GM12872 (cell line): Measurements from ENCODE around the gene PSMB5.

ENCODE experiments used
- TF ChIP-seq, protein P1 (sequence below): IDR thresholded peaks from 3 replicates; pipeline ENCODE4 v1.5.1; 2011; ENCODE audit warnings: low read depth, mild to moderate bottlenecking, low read length, moderate library complexity; ENCODE audit not compliant: insufficient read depth

Gene PSMB5

DNA sequence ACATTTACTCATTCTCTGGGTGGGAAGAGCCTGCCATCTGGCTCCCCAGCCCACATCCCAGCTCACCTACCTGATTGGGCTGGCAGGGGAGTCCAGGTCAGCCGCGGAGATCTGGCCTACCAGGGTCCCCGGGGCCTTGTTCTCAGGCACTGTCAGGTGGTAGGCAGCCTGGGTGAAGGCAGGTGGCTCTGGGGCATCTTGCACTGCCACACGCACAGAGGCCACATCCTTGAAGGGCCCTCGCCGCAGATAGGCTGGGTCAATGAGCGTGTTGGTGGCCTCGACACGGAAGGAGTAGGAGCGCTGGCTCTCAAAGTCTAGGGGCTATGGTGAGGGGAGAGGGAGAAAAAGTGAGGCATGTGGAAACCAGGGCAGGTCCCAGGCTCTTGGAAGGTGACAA is 18.7 kb upstream of the PSMB5 start:
- TF ChIP-seq, protein P1, sequence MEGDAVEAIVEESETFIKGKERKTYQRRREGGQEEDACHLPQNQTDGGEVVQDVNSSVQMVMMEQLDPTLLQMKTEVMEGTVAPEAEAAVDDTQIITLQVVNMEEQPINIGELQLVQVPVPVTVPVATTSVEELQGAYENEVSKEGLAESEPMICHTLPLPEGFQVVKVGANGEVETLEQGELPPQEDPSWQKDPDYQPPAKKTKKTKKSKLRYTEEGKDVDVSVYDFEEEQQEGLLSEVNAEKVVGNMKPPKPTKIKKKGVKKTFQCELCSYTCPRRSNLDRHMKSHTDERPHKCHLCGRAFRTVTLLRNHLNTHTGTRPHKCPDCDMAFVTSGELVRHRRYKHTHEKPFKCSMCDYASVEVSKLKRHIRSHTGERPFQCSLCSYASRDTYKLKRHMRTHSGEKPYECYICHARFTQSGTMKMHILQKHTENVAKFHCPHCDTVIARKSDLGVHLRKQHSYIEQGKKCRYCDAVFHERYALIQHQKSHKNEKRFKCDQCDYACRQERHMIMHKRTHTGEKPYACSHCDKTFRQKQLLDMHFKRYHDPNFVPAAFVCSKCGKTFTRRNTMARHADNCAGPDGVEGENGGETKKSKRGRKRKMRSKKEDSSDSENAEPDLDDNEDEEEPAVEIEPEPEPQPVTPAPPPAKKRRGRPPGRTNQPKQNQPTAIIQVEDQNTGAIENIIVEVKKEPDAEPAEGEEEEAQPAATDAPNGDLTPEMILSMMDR: no peak

DNA sequence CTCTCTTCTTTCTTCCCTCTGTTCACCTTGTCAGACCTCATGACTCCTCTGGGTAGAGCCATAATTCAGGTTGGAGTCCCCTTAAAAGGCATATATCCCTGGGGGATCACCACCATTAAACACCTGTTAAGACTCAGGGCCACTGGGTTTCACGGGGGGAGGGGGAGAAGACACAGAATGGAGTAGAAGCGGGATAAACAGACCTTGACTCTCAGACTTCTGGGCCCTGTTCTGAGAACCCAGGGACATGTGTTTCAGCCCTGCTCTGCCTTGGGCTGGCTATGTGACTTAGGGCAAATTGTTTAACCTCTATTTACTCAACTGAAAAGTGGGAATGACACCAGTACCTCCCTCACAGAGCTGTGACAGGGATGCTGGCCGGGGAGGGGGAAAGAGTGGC is 18.0 kb upstream of the PSMB5 start:
- TF ChIP-seq, protein P1: no peak

DNA sequence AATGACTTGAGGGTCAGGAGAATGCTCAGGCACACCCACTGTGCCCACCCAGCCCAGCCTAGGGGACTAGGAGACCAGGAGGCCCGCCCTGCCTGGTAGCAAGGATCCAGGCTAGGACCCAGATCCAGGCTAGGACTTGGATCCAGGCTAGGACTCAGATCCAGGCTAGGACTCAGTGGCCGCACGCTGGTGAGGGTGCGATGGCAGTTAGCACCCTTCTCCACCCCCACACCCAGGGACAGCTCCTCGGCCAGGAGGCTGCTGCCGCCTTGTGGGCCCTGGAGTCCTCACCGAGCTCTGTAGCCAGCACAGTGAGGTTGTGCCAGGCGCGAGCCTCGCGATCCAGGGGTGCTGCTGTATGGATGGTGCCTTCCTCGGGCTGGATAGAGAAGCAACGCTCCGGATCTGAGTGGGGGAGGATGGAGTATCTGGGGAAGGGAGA is 17.5 kb upstream of the PSMB5 start:
- TF ChIP-seq, protein P1: no peak

DNA sequence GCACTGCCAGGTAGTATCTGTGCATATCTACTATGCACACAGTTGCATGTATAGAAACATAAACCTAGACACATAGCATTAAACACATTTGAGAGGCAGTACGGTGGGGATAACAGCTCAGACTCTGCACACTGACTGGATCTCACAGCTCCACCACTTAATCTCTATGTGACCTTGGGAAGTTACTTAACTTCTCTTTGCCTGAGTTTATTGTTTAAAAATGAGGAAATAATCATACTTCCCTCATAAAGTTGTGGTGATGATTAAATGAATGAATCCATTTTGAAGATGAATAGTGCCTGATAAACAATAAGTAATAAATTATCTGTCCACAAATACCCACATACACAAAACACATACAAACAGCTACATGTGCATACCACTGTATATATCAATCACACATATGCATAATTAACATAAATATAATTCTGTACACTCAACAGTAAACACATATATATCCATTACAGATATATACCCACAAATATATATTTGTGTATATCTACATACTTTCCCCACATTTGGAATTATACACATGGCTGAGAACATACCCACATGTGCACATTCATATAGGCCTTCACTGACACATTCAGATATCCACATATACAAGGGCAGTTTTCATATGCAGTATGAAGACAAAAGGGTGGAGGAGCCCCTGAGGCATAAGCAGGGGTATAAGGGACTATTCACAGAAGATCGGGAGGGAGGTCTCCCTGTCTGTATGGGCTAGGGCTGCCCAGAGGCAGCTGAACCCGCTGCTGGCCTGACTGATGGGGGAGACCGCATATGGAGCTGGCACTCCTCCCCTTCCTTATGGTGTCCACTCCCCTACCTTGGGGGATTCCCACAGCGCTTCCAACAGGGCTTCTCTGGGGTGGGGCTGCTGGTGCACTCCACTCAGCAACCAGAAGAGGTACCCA is 16.7 kb upstream of the PSMB5 start:
- TF ChIP-seq, protein P1: no peak

DNA sequence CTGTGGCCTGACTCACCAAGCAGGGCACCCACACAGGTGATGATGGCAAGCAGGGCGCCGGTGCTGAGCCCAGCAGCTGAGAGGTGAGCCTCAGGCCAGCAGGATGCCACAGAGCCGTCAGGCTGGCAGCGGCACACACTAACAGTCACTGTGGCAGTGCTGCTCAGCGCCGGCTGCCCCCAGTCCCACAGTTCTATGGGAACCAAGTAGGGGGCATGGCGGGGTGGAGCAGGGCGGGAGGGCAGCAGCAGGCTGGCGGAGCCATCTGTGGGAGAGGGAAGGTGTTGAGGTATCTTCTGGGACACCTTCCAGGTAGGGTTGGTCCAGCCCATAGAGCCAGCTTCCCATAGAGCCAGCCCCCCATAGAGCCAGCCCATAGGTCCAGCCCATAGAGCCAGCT is 14.3 kb upstream of the PSMB5 start:
- TF ChIP-seq, protein P1: no peak

DNA sequence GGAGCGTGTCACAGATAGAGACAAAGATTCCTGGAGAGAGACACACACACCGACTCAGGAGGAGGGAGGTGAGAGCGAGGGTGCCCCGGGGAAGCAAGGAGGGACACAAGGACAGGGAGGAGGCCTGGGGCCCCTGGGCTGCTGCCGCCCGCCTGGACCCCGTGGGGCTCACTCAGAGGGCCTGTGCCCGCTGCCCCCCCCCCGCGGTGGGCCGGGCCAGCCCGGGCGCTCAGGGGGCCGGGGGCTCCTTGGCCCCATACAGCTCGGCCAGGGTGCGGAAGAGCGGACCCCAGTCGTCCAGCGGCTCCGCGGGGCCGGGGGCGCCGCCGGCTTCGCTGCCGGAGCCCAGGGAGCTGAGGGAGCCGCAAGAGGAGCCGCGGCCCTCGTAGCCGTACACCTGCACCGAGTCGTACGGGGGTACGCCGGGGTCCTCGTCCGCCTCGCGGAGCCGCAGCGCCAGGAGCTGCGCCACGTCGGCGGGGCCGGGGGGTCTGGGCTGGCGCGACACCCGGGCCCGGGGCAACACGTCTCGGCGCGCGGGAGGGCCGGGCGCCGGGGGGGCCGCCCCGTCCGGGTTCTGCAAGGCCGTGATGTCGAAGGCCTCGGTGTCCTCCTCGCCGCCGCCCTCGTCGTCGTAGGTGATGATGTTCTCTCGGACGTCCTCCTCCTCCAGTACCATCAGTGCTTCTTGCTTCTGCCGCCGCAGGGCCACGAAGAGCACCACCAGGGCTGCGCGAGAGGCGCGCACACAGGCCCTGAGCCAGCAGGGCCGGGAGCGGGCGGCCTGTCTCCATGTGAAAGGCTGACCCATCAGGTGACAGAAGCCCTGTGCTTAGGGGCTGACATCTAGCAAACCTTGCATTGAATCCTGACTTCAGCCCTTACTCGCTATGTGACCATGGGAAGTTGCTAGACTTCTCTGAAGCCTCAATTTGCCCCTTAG is 13.3 kb upstream of the PSMB5 start:
- TF ChIP-seq, protein P1: no peak

DNA sequence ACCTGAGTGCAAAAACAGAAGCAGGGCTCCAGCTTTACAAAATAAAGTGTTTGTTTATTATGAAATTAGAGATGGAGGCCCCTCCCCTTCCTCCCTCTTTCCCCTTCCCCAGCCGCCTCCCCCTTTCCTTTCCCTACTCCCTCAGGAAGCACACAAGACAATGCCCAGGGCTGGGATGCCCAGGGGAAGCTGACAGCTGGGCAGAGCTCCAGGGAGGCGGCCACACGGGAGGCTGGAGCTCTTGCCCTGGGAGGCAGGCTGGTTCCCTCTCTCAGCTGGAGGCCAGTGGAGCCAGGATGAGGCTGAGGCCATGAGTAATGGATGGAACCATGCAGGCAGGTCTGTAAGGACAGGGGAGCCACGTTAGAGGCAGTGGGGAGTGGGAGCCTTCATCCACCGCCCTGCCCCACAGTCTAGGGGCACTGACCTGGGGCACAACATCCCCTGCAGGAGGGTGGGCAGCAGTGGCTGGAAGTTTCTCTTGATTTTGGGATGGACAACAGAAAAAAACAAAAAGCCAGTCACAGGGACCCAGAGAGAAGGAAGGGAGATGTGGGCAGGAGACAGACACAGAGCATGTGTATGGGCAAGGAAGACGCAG is 12.4 kb upstream of the PSMB5 start:
- TF ChIP-seq, protein P1: no peak
